SU-DHL-6 (cell line): ENCODE data around the gene TANGO2.

ENCODE experiments used
- EZH2phosphoT487 ChIP-seq: fragments of 200-600 bp; sonication (generic), shearing (Covaris generic); conservative IDR thresholded peaks from 2 replicates; pipeline ENCODE4 v1.6.1; 2018; ENCODE audit warnings: mild to moderate bottlenecking, antibody characterized with exemption, low read length, moderate library complexity, mixed read lengths
- TF ChIP-seq, protein P1 (sequence below): fragments of 200-600 bp; sonication (generic); IDR thresholded peaks from one replicate; pipeline ENCODE4 v1.5.1; 2017; ENCODE audit warnings: antibody characterized with exemption, mild to moderate bottlenecking, low read length, moderate library complexity; ENCODE audit not compliant: insufficient read depth, poor library complexity, severe bottlenecking

DNA sequence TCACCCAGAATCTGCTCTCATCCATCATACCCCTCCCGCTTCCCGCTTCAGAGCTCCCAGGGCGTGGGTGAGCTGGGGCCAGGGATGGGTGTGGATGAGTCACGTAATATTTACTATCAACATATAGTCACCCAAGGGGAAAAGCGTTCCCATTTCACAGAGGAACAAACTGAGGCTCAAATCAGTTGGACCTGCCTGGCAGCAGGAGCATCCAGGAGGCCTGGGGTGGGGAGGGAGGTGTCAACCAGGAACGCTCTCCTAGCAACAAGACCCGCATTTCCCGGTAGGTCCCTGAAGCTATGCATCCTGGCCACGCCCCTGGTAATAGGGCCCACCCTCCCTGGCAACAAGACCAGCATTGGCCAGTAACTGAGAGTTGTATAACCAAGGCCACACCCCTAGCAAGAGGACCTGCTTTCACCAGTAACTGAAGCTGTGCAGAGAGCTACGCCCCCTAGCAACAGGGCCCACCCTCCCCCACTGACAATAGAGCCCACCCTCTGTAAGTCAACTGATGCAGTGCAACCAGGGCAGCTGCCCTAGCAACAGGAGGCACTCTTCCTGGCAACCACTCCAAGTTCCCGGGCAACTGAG is 46.5 kb upstream of the TANGO2 start:
- TF ChIP-seq, protein P1, sequence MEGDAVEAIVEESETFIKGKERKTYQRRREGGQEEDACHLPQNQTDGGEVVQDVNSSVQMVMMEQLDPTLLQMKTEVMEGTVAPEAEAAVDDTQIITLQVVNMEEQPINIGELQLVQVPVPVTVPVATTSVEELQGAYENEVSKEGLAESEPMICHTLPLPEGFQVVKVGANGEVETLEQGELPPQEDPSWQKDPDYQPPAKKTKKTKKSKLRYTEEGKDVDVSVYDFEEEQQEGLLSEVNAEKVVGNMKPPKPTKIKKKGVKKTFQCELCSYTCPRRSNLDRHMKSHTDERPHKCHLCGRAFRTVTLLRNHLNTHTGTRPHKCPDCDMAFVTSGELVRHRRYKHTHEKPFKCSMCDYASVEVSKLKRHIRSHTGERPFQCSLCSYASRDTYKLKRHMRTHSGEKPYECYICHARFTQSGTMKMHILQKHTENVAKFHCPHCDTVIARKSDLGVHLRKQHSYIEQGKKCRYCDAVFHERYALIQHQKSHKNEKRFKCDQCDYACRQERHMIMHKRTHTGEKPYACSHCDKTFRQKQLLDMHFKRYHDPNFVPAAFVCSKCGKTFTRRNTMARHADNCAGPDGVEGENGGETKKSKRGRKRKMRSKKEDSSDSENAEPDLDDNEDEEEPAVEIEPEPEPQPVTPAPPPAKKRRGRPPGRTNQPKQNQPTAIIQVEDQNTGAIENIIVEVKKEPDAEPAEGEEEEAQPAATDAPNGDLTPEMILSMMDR: no peak
- no peak for TF ChIP-seq EZH2phosphoT487
